PC-9 (cell line): Measurements from ENCODE around the gene KLHL8.

Experiments
- CTCF ChIP-seq: fragments of 200-600 bp; sonication (generic); conservative IDR thresholded peaks from 2 replicates; pipeline ENCODE4 v1.6.1; 2017; ENCODE audit warnings: mixed run types, antibody characterized with exemption, mild to moderate bottlenecking, moderate library complexity
- EZH2 ChIP-seq: fragments of 200-600 bp; sonication (generic); IDR thresholded peaks from 2 replicates; pipeline ENCODE4 v1.8.0; 2017; ENCODE audit warnings: antibody characterized with exemption, low read depth

- TF ChIP-seq CTCF (no peak), EZH2 (no peak)
Observed at GRCh38 chr4:87116231-87116630, 104.2 kb downstream of the KLHL8 start.
